GM04503 (cell line): Measurements from ENCODE around the gene E2F4.

Source experiments
- DNase-seq: peaks from one replicate; pipeline ENCODE4 v3.0.0-alpha.2; 2012; ENCODE audit warnings: low read depth

The E2F4 gene

DNA sequence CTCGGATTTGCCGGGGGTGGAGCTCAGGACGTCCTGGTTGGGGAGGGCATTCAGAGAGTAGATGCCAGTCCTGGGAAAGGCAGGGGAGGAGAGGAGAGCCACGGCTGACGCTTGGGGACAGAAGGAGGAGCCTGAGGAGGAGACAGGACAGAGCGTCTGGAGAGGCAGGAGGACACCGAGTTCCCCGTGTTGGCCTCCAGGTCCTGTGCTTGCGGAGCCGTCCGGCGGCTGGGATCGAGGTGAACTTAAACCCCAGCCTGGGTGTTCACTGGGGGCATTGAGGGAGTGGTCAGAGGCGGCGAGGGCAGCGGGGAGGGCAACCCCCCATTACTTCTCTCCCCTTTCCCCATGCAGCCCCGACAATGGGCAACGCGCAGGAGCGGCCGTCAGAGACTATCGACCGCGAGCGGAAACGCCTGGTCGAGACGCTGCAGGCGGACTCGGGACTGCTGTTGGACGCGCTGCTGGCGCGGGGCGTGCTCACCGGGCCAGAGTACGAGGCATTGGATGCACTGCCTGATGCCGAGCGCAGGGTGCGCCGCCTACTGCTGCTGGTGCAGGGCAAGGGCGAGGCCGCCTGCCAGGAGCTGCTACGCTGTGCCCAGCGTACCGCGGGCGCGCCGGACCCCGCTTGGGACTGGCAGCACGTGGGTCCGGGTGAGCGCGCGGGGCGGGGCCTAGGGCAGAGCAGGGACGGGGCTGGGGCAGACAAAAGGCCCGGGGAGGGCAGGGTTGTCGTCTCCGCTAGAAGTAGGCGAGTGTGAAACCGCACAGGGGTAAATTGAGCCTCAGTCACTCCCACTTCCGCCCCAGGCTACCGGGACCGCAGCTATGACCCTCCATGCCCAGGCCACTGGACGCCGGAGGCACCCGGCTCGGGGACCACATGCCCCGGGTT, 17.9 kb upstream of the E2F4 start:
- DNase-seq = peak; percentile 37

- DNase-seq = no peak
Observed at GRCh38 chr16:67174706-67175231, 17.2 kb upstream of the E2F4 start.

DNA sequence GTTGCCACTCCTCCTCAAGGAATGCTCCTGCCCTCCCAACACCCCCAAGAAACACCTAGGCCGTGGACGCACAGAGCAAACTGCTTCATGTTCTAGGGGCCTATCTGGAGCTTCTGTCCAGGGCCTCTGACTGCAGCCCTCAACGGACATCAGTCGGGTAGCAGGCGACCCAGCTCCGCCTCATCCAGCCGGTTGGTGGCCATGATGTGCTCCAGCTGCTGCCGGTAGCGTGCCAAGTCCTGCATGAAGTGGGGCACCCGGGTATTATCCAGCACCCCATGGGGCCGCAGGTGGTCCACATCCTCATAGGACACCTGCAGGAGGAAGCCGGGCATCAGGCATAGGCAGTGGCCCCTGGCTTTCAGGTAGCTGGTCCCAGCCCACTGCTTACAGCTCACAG, 15.3 kb upstream of the E2F4 start:
- DNase-seq = no peak

DNA sequence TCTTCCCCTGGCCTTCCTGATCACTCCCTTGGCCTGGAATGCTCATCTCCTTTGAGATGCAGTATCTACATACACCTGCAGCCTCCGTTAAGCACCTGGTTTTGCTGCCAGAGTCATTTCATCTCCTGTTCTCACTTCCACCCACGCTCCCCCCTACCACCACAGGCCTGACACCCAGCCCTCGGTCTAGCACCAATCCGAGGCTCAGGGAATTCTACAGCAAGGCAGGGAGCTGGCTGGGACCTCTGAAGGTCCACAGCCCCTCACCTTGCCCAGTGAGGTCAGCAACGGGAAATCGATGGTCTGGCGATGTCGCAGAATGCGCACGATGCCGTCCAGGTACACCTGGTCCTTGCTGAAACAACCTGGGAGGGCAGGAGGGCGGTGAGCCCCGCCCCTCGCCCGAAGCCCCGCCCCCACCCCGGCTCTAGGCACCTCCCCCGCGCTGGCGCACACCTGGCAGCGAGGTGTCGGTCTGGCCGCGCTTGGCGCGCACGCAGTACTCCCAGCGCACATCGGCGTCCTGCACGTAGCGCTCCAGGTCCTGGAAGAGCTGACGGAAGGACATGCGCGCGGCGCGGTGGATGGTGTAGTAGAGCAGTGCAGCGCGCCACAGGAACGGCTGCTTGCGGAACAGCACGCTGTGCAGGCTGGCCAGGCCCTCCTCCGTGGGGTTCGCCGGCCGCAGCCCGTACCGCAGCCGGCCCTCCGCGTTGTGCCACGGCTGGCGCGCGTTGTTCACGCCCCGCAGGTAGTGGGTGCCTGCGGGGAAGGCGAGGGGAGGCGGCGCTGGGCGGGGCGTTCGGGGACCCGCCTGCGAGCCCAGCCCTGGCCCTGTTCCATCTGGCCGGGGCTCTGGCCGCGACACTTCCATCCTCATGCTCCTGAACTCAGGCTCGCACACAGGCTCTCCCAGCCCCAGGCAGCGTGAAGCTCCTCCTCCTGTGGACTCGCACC, 13.9 kb upstream of the E2F4 start:
- DNase-seq = no peak

GRCh38 chr16:67179421-67180080, 12.4 kb upstream of the E2F4 start:
- no peak for DNase-seq

DNA sequence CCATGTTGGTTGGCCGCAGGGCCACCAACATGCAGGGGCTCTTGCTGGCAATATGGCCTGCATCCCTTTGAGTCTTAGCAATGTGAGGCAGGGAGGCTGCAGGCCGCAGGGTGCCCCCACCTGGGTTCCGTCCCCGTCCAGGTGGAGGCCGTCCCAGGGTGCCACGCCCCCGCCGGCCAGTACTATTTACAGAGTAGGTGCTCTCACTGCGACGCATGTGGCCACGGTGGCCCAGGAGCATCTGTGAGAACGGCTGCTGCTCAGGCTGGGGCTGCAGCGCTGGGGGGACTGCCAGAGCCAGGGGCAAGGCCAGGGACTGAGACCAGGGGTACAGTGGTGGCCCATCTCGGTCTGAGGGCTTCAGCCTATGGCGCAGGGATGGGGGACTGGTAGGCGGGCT, 11.8 kb upstream of the E2F4 start:
- no peak for DNase-seq

DNA sequence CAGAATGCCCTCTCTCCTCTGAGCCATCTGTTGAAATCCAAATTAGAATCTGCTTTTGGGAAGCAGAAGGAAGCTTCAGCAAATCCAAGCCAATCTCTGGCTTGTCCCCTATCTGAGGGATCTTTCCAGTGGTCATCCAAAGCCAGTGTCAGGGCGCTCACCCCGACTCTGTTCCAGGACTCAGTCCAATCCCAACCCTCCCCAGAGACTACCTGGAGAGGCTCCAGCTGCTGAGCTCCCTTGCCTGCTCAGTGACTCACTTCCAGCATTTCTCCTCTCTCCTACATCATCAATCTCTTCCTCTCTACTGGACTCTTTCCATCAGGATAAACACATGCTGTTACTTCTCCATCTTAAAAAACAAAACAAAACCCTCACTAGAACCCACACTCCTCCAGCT, 10.6 kb upstream of the E2F4 start:
- peak; percentile 77 for DNase-seq

DNA sequence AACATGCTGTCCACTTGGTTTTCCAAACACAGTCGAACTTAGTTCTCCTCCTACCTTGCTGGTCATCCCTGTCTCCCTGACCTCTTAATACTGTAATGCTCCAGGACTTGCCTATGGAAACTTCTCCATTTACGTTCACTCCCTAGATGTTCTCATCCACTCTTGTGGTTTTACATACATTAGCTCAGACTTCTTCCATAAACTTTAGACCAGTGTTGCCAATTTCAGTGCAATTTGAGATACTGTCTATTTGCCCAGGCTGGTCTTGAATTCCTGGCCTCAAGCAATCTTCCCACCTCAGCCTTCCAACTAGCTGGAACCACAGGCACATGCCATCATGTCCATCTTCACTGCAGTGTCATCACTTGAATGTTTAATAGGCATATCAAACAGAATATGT, 9.7 kb upstream of the E2F4 start:
- no peak for DNase-seq

DNA sequence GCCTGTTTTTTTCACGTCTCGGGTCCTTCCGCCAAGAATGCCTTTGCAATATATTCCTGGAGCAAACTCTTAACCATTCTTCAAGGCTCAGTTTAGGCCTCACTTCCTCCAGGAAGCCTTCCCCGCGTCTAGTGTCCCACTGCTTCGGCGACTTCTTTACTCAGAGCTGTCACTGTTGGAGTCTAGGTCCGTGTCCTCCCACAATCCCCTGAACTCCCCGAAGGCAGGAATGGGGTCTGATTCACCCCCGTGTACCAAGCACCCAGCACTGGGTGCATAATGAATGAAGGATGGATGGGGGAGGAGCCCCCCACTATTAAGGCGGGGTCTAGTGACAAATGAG, 8.7 kb upstream of the E2F4 start:
- no peak for DNase-seq

DNA sequence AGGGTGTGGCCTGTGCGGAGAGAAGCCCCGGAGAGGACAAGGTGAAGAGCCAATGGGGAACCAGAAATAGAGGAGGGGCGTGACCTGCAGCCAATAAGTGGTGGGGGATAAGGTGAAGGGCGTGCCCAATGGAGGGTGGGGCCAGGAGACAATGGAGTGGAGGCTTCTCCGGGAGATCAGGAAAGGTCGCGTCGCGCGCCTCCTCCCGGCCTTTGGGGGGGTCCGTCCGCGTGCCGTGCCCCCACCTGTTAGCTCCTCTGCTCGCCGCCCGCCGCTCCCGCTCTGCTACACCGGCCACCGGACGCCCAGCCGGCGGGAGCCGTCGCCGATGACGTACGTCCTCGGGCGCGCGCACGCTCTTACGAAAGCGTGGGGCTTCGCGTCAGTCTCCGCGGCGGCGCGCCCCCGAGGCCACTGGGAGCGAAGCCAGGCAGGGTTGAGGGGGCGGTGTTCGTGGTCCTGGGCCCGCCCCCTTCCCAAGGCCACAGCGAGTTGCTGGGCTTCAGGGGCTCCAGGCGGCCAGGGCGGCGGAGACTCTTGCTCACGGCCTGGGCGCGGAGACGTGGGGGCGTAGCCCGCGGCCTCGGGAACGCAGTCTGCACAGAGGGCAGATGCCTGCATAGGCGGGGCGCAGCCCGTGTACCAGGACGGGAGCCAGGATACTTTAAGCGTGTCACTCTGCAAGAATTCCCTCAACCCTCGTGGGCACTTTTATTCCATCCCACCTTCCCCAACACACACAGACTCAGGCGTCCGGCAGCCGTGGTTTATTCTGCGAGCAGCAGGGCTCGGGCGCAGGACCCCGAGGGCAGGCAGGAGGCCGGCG, 8.1 kb upstream of the E2F4 start, which contains the start of gene MATCAP1:
MATCAP1 (minus strand) TSS at position 337 of the 826 bp plus-strand sequence. CDS start 3,353 bp downstream, outside the sequence.
- peak; percentile 85 for DNase-seq

DNA sequence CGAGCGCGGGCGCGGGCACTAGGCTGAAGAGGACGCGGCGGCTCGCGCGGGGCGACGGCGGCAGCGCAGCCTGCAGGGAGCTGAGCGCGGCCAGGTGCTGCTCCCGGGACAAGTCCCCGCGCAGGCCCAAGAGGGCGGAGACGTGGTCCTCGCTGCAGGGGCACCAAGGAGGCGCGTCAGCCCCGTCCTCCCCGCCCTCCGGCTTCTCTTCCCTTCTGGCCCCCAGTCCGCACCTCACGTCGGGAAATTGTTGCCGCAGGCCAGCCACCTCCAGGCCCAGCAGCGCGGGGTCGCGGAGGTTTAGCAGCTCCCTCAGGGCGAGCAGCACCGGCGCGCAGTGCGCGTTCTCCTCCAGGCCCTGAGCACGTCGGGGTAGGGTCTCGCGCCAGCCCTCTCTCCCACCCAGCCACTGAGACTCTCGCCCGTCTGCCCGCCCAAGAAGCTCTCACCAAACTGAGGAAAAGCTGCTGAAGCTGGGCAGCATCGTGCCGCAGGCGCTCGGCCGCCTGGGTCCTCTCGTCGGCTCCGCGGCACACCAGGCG, 7.4 kb upstream of the E2F4 start:
- no peak for DNase-seq

DNA sequence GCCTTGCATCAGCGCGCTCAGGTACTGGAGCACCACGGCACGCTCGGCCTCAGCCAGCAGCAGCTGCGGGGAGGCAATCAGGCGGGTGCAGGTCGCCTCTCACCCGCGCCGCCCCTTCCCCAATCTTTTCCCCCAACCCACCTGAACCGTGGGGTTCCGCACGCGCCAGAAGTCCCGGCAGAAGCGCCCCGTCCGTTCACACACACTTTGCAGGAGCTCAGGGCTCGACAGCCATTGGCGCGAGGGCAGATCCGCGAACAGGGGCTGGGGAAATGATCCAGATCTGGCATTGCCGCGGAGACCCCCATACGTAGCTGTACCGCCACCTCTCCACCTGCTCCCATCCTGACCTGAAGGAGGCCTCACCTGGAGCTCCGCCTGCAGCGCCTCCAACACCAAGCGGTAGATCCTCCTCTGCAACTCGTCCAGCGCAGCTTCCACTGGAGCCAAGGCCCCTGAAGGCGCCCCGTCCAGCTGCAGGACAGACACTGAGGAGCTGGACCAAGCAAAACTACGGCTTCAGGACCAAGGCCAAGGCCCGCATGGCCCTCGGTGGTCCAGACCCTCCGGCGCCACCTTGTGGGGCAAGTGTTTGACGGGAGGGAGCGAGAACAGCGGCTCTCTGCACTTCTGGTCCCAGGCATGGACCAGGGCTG, 6.8 kb upstream of the E2F4 start:
- DNase-seq = peak; percentile 39

DNA sequence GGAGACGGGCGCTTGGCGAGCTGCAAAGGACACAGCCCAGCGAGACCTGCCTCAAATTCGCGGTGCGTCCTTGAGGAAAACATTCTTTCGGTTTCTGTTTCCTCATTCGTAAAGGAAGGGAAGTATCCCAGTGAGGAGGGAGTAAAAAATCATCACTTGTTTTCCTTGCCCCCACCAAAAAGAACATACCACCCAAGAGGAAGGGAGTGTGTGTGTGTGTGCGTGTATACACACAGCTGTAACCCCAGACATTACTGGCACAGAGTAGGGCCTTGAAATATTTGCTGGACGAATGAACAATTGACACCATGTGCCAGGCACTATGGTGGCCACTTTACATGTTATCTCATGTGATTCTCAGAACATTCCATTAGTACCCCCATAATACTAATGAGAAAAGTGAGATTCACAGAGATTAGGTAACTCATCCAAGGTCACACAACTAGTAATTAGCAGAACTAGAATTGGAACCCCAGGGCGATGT, 6.3 kb upstream of the E2F4 start:
- no peak for DNase-seq

DNA sequence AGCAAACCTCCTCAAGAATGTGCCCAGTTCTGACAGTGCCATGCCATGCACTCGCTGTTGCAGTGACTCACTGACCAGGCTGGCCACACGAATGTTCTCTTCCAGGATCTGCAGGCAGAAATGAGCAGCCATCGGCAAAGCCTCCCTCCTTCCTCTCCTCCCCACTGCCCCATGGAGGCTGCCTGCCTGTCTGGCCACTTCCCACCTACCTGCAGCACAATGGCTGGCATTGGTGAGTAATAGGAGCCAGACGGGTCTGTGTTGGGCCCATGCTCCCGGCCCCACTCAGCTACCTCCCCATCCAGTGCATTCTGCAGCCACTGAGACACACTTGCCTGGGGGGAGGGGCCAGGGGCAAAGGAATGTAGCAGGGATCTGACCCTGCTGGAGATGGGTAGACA, 5.4 kb upstream of the E2F4 start:
- no peak for DNase-seq

GRCh38 chr16:67187175-67187890, 4.6 kb upstream of the E2F4 start:
- no peak for DNase-seq

GRCh38 chr16:67188323-67188722, 3.6 kb upstream of the E2F4 start:
- DNase-seq = no peak

DNA sequence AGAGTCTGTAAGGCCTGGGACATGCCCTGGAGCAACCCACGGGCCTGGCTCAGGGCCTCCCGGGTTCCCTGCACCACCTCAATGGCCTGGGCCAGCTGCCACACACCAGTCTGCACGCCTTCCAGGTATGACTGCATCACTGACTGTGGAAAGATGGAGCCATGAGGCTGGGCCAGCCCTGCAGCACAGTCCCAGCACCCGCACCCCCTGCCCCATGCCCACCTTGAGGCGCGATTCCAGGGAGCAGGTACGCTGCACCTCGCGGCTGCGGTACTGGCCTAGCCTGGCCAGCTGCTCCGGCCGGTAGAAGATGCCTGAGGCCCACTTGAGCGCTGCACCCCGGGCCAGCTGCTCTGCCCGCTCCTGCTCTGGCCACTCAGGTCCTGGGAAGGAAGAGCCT, 3.2 kb upstream of the E2F4 start:
- DNase-seq = no peak

- no peak for DNase-seq
Observed at GRCh38 chr16:67190041-67190440, 1.9 kb upstream of the E2F4 start, which contains the start of gene EXOC3L1. EXOC3L1 (minus strand) TSS chr16:67190136; CDS start chr16:67189676, 460 bp downstream.
